ENCODE measurements around the gene HEPN1.

DNA sequence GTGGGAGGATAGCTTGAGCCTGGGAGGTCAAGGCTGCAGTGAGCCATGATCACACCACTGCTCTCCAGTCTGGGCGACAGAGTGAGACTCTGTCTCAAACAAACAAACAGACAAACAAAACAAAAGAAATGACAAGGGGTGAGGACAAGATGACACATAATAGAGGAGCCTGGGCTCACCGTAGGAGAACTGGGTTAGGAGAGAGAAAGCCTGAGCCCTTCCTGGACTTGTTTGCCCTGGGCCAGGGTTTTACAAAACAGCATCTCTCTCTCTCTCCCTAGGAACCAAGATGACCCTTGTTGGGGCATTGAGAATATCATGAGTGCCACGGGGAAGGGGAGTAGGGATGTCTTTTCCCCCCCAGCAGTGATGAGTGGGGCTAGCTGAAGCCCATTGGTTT lies 38.1 kb upstream of the HEPN1 start:
- TF ChIP-seq, protein P1, sequence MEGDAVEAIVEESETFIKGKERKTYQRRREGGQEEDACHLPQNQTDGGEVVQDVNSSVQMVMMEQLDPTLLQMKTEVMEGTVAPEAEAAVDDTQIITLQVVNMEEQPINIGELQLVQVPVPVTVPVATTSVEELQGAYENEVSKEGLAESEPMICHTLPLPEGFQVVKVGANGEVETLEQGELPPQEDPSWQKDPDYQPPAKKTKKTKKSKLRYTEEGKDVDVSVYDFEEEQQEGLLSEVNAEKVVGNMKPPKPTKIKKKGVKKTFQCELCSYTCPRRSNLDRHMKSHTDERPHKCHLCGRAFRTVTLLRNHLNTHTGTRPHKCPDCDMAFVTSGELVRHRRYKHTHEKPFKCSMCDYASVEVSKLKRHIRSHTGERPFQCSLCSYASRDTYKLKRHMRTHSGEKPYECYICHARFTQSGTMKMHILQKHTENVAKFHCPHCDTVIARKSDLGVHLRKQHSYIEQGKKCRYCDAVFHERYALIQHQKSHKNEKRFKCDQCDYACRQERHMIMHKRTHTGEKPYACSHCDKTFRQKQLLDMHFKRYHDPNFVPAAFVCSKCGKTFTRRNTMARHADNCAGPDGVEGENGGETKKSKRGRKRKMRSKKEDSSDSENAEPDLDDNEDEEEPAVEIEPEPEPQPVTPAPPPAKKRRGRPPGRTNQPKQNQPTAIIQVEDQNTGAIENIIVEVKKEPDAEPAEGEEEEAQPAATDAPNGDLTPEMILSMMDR (IDR thresholded peaks at IDR 0.05; ENCODE audit: low read depth, low read length): no peak
- TF ChIP-seq POLR2A (IDR thresholded peaks at IDR 0.05; ENCODE audit: extremely low read depth, insufficient read length): no peak
- TF ChIP-seq, protein P2, sequence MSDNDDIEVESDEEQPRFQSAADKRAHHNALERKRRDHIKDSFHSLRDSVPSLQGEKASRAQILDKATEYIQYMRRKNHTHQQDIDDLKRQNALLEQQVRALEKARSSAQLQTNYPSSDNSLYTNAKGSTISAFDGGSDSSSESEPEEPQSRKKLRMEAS (IDR thresholded peaks at IDR 0.05; ENCODE audit: low read depth, low read length): no peak
